ENCODE measurements around the gene CTBP1.
A peak's percentile ranks its signal among the peaks of the same experiment; 100 is the strongest.
"Not testable (repeated sequence)": the region's sequence is repeated elsewhere in the genome, so short reads cannot be mapped to it uniquely, and the experiment has no call there.

Gene CTBP1

DNA sequence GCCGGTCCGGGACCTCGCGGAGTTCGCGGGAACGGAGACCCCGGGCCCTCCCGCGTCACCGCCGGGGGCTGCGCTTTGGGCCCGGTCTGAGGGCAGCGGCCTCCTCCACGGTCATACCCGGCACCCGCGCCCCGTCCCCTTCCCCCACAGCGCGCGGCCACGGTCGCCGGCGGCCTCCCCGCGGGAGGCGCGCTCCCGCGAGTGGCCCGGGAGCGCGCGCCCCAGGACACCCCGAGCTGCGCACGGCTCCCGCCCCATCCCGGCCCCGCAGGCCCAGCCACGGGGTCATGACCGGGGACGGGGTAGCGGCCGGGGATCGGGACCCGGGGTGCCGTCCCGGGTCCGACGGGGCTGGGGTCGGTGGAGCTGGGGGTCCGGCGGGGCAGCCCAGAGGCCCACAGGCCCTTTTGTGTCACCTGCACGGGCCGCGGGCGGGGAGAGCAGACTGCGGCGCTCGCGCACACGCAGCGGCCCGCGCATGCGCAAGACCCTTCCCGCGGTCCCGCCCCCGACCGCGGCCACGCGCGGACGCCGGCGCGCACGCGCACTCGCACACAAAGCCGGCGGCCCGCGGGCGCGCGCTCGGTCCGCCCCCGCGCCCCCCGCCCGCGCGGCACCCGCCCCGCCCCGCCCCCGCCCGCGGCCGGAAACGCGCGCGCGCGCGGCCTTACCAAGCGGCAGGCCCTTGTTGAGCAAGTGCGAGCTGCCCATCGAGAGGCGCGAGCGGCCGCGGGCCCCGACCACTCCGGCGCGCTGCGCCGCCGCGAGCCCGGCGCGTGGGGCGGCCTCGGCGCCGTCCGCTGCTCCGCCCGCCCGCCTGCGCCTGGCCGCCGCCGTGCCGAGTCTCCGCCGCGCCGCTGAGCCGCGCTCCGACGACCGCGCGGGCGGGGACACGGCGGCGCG lies at the start of gene CTBP1:
Gene CTBP1, minus strand, starts transcription at position 886 of the 903 bp plus-strand sequence. CDS start 7,799 bp downstream, outside the sequence.
- DNase-seq (ENCODE audit: low read depth in 3 of 3): peak; percentile 58 to 76 (median 70)

DNA sequence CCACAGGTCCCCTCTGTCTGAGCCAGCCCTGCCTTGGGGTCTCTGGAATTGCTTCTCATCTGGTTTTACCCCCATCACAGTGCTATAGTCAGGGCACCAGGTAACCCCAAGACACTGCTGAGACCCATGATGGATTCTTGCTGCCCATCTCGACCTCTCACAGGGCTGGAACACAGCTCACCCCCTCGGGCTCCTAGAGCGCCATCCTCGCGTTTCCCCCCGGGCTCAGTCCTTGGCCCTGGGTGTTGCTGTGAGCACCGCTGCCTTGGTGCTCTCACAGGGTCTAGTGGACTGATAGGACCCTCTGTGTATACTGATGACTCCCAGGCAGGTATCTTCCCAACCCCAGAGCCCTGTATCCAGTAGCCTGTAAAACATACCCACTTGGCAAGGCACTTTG lies 49.5 kb upstream of the CTBP1 start:
- DNase-seq (ENCODE audit: low read depth in 3 of 3): no peak

DNA sequence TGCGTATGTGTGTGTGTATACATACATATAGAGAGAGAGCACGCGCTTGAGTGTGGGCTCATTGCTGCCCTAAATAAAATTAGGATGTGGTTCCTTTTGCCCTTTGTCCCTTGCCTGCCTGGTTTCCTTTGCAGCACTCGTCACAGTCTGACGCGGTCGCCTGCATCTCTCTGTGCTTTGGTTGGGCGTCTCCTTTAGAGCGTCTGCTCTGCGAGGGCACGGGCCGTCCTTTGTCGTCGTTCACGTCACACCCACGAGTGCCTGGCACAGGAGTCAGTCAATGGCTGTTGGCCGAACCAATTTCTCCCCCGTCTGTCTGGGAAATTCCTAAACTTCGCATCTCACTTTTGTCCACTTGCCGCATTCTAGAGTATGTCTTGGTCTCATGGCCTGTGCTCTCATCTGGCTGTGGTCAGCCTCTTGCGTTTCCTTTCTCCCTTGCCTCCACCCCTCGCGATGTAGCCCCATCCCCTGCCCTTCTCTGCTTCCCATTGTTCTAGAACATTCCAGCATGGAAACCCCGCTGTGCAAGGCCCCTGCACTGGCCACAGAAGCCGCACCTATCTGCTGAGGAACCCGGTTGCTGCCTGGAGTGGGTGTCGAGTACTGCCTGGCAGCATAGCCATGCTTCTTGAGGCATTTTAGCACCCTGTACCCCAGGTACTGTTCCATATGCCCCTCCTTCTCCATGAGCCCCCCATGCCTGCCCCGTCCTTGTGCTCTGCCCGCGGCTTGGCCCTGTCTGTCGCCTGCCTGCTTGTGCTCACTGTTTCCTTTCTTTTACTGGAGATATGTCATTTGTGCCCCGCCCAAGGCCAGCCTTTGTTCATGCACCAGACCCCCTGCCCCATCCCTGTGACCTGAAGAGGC lies 48.8 kb upstream of the CTBP1 start:
- no peak for DNase-seq (ENCODE audit: low read depth in 3 of 3)

DNA sequence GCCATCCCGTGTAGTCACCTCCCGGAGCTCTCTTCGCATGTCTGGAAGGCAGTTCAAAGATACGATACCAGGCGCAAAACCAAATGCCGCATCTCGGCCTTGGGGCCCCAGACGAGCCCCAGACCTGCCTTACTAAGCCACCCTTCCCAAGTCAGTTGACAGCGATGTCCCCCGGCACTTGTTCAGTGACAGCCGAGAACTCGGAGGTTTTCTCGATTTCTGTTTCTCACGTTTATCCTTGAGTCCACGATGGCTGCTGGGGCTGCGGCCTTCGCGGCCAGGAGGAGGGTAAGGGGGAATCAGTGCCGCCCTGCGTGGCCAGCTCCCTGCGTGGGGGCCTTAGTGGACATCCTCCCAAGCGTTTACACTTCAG lies 48.1 kb upstream of the CTBP1 start:
- DNase-seq (ENCODE audit: low read depth in 3 of 3): no peak

DNA sequence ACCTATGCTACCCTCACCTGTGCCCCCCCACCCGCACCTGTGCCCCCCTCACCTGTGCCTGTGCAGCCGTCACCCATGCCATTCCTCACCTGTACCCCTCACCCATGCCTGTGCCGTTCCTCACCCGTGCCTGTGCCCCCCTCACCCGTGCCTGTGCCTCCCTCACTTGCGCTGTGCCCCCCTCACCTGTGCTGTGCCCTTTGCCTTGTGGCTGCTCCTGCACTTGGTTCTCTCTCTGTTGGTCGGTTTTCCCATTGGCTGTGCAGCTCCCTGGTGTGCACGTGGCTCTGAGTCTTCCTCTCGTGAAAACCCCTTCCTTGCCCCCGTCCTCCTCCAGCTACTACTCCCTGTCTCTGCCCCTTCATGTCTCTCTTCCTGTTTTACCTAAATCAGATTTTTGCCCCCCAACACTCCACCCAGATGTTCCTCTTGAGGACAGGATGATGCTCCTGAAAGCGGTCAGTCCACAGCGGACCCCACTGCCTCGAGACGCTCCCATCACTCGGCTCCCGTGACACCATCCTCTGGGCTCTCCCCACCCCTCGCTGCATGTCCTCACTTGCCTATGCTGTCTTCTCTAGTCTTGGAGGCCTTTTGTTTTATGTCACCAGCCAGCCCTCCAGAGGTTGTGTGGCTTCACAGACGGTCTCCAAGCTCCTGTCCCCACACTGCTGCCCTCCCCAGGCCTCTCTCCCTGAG lies 47.5 kb upstream of the CTBP1 start:
- DNase-seq (ENCODE audit: low read depth in 3 of 3): no peak

DNA sequence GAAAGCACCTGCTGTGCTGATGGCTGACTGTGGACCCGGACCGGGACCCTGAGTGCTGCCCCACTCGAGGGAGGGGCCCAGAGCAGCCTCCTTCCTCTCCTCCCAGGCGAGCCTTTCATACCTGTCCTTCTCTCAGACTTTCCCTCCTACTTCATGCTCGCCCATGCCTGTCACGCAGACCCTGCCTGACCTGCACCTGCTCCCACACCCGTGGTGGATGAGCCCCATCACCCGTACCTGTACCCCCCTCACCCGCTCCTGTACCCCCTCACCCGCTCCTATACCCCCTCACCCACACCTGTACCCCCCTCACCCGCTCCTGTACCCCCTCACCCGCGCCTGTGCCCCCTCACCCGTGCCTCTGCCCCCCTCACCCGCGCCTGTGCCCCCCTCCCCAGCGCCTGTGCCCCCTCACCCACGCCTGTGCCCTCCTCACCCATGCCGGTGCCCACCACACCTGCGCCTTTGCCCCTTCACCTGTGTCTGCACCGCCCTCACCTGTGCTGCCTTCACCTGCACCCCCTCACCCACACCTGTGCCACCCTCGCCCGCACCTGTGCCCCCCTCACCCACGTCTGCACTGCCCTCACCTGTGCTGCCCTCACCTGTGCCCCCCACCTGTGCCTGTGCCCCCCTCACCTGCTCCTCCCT lies 46.6 kb upstream of the CTBP1 start:
- no peak for DNase-seq (ENCODE audit: low read depth in 3 of 3)

DNA sequence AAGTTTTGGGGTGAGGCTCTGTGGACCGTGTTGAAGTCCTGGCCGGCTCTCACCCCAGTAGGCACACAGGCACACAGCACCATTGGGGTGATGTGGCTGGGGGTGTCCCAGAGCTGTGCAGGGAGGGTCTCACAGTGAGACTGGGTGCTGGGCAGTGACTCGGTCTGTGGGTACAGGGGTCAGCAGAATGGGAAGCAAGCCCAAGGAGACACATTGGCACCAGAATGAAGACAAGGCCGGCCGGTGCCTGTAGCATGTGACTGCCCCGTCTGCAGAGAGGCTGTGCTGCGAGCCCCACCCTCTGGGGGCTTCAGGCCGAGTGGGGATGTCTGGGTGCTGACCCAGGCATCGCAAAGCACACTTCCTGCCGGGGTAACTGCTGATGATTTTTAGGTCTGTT lies 46.0 kb upstream of the CTBP1 start:
- DNase-seq (ENCODE audit: low read depth in 3 of 3): no peak

DNA sequence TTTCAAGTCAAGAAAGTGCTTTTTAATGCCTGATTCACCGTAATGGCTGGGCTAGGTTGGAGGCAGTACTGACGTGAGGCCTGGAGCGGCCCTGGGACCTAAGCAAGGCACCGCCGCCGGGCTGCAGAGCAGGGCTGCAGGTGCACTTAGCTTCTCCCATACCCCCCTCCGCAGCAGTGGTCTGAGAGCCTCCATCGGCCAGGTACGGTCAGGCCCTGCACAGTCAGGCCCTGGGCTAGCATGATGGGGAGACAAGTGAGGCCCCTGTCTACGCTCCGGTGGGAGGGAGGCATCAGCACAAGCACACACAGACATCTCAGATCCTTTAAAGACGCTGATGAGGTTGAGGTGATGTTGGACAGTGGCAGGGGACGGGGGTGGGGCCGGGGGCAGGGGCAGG lies 45.5 kb upstream of the CTBP1 start:
- no peak for DNase-seq (ENCODE audit: low read depth in 3 of 3)

DNA sequence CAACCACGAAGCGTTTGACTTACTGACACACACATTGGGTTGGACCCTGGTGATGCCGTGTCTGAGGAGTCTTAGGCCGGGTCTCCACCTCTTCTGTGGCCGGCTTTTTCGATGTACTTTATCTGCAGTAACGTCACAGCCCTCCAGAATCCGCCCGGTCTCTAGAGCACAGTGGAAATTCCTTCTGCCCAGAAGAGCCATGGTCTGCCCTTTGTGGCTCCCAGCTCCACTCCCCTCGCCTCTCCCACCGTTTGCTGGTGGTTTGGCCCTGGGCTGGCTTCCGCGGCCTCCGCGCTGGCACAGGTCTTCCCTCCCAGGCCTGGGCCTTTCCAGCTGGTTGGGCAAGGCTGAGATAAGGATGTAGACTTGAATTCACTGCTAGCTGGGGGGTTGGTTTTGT lies 45.1 kb upstream of the CTBP1 start:
- no peak for DNase-seq (ENCODE audit: low read depth in 3 of 3)

DNA sequence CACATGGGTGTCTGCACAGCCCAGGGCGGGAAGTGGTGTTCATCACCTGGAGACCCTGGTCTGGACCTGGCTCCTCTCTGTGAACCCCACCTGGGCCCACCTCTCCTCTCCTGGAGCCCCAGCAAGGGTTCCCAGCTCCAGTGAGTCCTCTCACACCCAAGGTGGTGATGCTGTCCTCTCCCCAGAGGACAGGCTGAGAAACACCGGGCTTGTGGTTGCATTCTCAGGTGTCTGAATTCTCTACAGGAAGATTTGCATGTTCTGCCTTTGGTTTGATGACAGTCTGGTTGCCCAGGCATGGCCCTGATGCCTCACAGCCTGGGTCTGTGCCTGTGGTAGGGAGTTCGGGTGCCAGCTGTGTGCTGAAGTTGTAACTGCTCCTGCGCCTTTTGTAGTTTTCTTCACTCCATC lies 44.6 kb upstream of the CTBP1 start:
- no peak for DNase-seq (ENCODE audit: low read depth in 3 of 3)

DNA sequence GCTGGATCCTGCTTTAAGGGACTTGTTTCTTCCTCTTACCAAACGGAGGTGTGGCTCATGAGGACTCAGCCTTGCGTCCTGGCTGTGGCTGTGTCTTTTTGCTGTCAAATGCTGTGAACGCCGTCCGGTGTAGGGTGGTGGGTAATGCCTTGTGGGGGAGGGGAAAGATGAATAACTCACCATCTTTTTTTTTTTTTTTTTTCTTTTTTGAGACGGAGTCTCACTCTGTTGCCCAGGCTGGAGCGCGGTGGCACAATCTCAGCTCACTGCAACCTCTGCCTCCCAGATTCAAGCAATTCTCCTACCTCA lies 43.7 kb upstream of the CTBP1 start:
- not testable (repeated sequence) for DNase-seq (ENCODE audit: low read depth in 3 of 3)

DNA sequence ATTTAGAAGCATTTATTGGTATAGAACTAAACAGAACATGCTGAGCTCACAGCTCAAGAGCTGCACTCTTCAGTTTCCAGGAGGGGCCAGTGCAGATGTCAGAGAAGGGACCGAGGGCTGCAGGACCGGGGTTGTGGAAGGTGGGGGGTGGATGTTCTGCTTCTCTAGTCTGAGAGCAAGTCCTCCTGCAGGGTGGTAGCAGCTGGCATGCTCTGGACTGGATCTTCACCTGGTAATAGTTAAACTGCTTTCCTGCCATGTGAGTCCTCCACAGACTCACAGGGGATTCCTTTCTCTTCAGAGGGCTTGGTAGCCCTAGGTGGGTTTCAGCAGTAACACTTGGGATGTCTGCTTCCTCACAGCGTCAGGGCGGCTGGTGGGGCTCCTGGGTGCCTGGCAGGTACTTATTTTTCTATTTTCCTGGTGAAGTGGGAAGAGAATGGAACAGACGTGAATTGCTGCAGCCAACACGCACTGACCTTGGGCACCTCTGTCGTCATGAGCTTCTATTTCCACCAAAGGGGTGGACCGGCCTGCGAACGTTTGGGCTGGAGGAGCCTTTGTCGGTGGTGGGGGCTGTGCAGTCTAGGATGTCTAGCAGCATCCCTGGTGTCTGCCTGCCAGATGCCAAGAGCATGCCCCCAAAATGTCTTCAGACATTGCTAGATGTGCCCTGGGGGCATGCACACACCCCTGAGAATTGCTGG lies 43.2 kb upstream of the CTBP1 start:
- DNase-seq (ENCODE audit: low read depth in 3 of 3): no peak

DNA sequence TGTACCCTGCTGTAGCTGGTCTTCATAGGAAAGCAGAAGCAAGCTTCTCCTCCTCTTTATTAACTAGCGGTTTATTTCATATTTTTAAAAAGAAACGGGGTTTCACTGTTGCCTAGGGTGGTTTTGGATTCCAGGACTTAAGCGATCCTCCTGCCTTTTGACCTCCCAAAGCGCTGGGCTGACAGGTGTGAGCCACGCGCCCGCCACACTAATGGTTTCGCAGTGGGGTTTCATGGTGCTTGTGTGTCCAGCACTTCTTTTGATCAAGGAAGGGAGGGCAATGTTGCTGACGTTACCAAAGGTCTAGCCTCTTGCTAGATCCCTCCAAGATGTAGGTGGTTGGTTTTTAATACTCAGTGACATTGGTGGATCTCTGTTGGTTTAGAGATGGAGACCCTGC lies 42.2 kb upstream of the CTBP1 start:
- no peak for DNase-seq (ENCODE audit: low read depth in 3 of 3)

DNA sequence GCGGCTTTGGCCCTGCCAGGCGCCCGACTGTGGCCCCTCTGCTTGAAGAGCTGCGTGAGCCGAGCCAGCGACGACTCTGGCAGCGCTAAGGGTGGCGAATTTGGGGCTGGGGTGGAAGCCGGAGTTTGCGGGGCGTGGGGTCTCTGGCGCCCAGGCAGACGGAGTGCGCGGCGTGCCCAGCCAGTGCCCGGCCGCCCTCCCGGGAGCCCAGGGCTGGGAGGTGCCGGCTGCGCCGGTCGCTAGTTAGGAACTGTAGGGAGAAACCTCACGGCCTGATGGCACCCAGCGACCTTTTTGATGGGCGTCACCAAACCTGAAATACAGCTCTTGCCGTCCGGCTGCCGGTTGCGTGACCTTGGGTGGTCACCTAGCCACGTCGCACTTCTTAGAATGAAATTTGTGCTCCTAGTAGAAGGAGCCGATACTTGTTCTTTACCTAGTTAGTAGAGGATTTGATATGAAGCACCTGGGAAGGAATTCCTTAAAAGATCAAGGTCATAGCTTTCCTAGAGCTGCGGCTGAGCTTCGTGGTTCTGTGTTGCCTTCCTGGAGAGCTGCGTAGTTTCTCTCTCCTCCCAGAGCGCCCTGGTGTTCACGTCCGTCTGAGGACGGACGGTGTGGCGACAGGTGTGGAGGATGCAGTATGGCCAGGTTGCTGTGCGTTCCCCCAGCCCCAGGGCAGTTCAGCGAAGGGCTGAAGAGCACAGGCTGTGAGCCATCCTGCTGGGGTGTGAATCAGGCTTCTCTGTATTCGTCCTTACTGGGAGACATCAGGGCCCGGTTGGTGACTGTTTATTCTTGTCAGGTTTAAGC lies 41.4 kb upstream of the CTBP1 start:
- no peak for DNase-seq (ENCODE audit: low read depth in 3 of 3)

DNA sequence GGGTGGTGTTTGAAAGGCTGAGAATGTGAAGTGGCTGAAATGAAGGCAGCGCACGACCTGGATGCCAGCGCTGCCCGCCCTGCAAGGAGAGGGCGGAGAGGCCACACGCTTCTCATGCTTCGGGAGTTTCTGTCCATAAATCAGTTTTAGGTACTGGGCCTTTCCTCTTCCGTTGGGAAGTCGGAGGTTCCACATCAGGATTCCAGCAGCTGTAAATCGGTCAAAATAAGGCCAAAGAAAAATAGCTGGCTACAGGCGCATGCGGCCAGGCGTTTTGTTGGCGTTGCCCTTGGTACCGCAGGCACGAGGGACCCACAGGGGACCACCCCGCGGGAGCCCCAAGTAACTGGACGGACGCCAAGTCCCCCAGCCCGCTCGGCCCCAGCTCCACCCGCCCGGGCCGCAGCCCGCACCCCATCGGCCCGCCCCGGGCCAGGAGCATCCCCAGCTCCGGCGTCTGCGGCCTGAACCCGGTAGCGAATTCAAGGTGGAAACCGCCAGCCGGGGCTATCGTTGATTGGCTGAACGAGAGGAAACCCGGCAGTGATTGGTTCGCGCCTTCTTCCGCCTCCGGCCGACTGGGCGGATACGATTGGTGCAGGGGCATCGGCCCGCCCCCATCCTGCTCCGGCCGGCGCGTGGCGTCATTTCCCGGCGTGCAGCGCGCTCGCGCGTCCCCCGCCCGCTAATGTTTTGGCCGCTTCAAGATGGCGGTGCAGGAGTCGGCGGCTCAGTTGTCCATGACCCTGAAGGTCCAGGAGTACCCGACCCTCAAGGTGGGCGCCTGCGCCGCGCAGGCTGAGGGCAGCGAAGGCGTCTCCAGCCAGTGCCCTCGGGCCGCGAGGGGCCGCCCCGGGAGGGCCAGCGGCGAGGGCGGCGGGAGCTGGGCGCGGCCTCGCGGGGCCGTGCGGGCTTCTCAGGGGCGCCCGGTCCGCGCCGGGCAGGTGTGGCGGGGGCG lies 40.6 kb upstream of the CTBP1 start, which contains the start of gene MAEA:
Gene MAEA, plus strand, starts transcription at position 685 of the 958 bp plus-strand sequence. Its CDS starts 23 bp downstream, at position 708.
- DNase-seq (ENCODE audit: low read depth in 3 of 3): peak; percentile 96 to 98 (median 97)

DNA sequence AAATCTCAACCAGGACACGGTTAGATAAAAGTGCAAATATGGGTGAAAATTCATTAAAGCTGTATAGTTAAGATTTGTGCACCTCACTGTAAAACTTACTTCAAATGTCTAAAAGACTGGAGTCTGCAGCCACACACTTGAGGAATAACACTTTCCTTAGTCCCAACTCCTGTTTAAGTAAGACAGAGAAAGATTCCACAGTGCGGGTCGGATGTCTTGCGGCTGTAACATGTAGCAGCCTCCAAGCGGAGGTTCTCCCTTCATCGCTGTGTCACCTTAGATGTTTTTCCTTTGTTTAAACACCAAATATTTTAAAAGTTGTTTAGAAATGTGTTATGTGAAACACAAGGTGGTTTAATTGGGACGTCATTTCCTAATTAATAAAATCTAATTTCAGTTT lies 39.9 kb upstream of the CTBP1 start:
- DNase-seq (ENCODE audit: low read depth in 3 of 3): no peak

DNA sequence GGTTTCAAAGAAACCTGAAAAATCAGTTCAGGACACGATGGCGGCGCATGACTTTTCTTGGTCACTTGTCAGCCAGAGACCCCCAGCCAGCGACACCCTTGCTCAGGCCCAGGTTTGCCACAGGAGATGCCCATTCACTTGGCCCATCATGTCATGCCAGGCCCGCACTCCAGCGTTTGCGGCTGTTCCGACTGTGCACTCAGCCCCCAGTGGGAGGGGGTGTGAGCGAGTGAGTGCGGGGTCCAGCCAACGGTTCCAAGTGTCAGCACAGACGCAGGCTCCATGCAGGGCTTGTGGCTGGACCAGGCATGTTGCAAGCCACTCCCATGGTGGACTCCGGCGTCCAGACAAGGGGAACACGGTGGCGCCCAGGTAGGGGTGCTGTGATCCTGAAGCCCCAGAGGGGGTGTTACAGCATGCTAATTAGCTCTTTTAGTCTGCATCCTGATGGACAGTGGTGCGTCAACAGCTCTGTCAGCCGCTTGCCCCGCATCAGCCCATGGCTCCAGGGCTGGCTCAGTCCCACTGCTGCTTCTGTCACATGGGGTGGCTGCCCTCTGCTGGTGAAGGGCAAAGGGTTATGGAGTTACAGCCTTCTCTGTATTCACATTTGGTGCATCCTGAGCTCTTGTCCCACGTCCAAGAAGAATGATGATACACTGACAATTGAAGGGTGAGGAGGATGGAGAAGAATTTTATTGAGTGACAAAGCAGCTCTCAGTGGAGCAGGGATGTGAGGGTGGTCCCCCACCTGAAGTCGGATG lies 37.0 kb upstream of the CTBP1 start:
- peak in 1 of 3 experiments; percentile 47 for DNase-seq (ENCODE audit: low read depth in 3 of 3)

DNA sequence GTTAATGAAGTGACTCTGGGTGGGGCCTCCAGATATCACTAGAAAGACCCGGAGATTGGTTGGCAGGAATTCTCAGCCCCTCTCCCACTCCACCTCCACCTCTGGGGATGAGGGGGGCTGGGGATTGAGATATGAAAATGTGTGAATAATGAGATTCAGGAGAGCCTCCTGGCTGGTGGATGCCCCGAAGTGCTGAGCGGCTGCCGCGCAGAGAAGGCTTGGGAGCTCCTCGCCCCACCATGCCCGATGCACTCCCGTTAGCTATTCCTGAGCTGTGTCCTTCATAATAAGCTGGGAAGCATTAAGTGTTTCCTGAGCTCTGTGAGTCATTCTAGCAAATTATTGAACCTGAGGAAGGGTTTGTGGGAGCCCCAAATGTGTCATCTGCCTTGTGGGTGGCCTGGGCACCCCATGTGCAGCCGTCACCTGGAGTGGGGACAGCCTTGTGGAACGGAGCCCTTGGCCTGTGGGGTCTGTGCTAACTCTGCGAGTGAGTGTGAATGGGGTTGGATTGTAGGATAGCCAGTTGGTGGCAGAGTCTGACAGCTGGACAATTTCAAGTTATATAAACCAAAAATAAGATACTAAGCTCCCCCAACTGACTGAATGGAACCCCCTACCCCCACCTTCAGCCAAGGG lies 36.3 kb upstream of the CTBP1 start:
- no peak for DNase-seq (ENCODE audit: low read depth in 3 of 3)

All from stimulated activated CD4-positive, alpha-beta T cell treated with anti-CD3 and anti-CD28 coated beads, TNF-alpha, amount 100 ng/mL, for 24 hours (primary cell).